T-helper 2 cell treated with Interferon-gamma antibody and Interleukin-4, amounts not matched to agents 5 μg/mL and 100 μg/mL, for 36 hours (primary cell): Measurements from ENCODE around the gene PTGR3.

Source experiments
- DNase-seq: peaks from one replicate; pipeline ENCODE4 v3.0.0; 2021; ENCODE audit warnings: low spot score
- H3K27ac Mint-ChIP-seq: one replicate; pipeline ENCODE4 v1.8.0; 2021; ENCODE audit warnings: mild to moderate bottlenecking, mixed read lengths
- H3K27me3 Mint-ChIP-seq: one replicate; pipeline ENCODE4 v1.8.0; 2021; ENCODE audit warnings: low read depth, mixed read lengths
- H3K36me3 Mint-ChIP-seq: one replicate; pipeline ENCODE4 v1.8.0; 2021; ENCODE audit warnings: low read depth, mixed read lengths
- H3K4me1 Mint-ChIP-seq: one replicate; pipeline ENCODE4 v1.8.0; 2021; ENCODE audit warnings: low read depth, mixed read lengths
- H3K4me3 Mint-ChIP-seq: one replicate; pipeline ENCODE4 v1.8.0; 2022; ENCODE audit warnings: mild to moderate bottlenecking, moderate library complexity, mixed read lengths
- H3K9me3 Mint-ChIP-seq: one replicate; pipeline ENCODE4 v1.8.0; 2021; ENCODE audit warnings: mixed read lengths

Gene PTGR3

GRCh38 chr18:75226956-75227316 is 18.0 kb upstream of the PTGR3 start:
- no peak overlapping the region for H3K4me3 Mint-ChIP-seq
- DNase-seq, result no peak
- no peaks in the 10 kb centered on the region for H3K9me3 Mint-ChIP-seq
- no peaks in the 10 kb centered on the region for H3K27me3 Mint-ChIP-seq
- H3K27ac Mint-ChIP-seq, result no peak overlapping the region
- peaks cover 10% of the 10 kb centered on the region for H3K4me1 Mint-ChIP-seq
- peaks cover 4% of the 10 kb centered on the region for H3K36me3 Mint-ChIP-seq

- Mint-ChIP-seq H3K9me3 (no peaks in the 10 kb centered on the region), H3K27me3 (no peaks in the 10 kb centered on the region), H3K36me3 (peaks cover 4% of the 10 kb centered on the region), H3K27ac (no peak overlapping the region), H3K4me1 (peaks cover 14% of the 10 kb centered on the region), H3K4me3 (no peak overlapping the region)
- DNase-seq, result no peak
Observed at GRCh38 chr18:75226286-75226955, 17.5 kb upstream of the PTGR3 start.

GRCh38 chr18:75223687-75224347 is 14.9 kb upstream of the PTGR3 start:
- Mint-ChIP-seq H3K9me3 (no peaks in the 10 kb centered on the region), H3K4me3 (no peak overlapping the region), H3K27me3 (no peaks in the 10 kb centered on the region), H3K36me3 (no peaks in the 10 kb centered on the region), H3K27ac (no peak overlapping the region), H3K4me1 (peaks cover 15% of the 10 kb centered on the region)
- no peak for DNase-seq

GRCh38 chr18:75222407-75222806 is 13.5 kb upstream of the PTGR3 start:
- DNase-seq, result no peak
- Mint-ChIP-seq H3K27ac (no peak overlapping the region), H3K9me3 (no peaks in the 10 kb centered on the region), H3K4me3 (no peak overlapping the region), H3K27me3 (no peaks in the 10 kb centered on the region), H3K4me1 (peaks cover 15% of the 10 kb centered on the region), H3K36me3 (no peaks in the 10 kb centered on the region)

- Mint-ChIP-seq H3K27ac (no peak overlapping the region), H3K4me3 (no peak overlapping the region), H3K9me3 (no peaks in the 10 kb centered on the region), H3K27me3 (no peaks in the 10 kb centered on the region), H3K4me1 (peaks cover 14% of the 10 kb centered on the region), H3K36me3 (no peaks in the 10 kb centered on the region)
- DNase-seq, result no peak
Observed at GRCh38 chr18:75221897-75222296, 13.0 kb upstream of the PTGR3 start.

- Mint-ChIP-seq H3K4me3 (no peak overlapping the region), H3K4me1 (peaks cover 19% of the 10 kb centered on the region), H3K9me3 (no peaks in the 10 kb centered on the region), H3K27ac (no peak overlapping the region), H3K27me3 (no peaks in the 10 kb centered on the region), H3K36me3 (peaks cover 2% of the 10 kb centered on the region)
- no peak for DNase-seq
Observed at GRCh38 chr18:75221397-75221796, 12.5 kb upstream of the PTGR3 start.

GRCh38 chr18:75220551-75221355 is 11.8 kb upstream of the PTGR3 start:
- Mint-ChIP-seq H3K27ac (no peak overlapping the region), H3K36me3 (peaks cover 4% of the 10 kb centered on the region), H3K4me3 (no peak overlapping the region), H3K27me3 (no peaks in the 10 kb centered on the region), H3K4me1 (peaks cover 24% of the 10 kb centered on the region), H3K9me3 (no peaks in the 10 kb centered on the region)
- DNase-seq, result no peak

- Mint-ChIP-seq H3K36me3 (peaks cover 9% of the 10 kb centered on the region), H3K4me3 (no peak overlapping the region), H3K9me3 (no peaks in the 10 kb centered on the region), H3K27ac (no peak overlapping the region), H3K27me3 (no peaks in the 10 kb centered on the region), H3K4me1 (peaks cover 30% of the 10 kb centered on the region)
- DNase-seq, result no peak
Observed at GRCh38 chr18:75219745-75220375, 10.9 kb upstream of the PTGR3 start.

GRCh38 chr18:75218065-75218923 is 9.4 kb upstream of the PTGR3 start:
- Mint-ChIP-seq H3K4me1 (peaks cover 39% of the 10 kb centered on the region), H3K4me3 (no peak overlapping the region), H3K27ac (no peak overlapping the region), H3K9me3 (no peaks in the 10 kb centered on the region), H3K27me3 (no peaks in the 10 kb centered on the region), H3K36me3 (peaks cover 15% of the 10 kb centered on the region)
- no peak for DNase-seq

GRCh38 chr18:75216911-75217689 is 8.2 kb upstream of the PTGR3 start:
- H3K27me3 Mint-ChIP-seq, result no peaks in the 10 kb centered on the region
- DNase-seq, result no peak
- peak overlapping the region; percentile 64 for H3K4me3 Mint-ChIP-seq
- H3K27ac Mint-ChIP-seq, result peak overlapping the region; percentile 87
- no peaks in the 10 kb centered on the region for H3K9me3 Mint-ChIP-seq
- peaks cover 25% of the 10 kb centered on the region for H3K36me3 Mint-ChIP-seq
- peaks cover 48% of the 10 kb centered on the region for H3K4me1 Mint-ChIP-seq

GRCh38 chr18:75216212-75216910 is 7.4 kb upstream of the PTGR3 start:
- Mint-ChIP-seq H3K36me3 (peaks cover 25% of the 10 kb centered on the region), H3K4me1 (peaks cover 43% of the 10 kb centered on the region), H3K4me3 (peak overlapping the region; percentile 64), H3K27me3 (no peaks in the 10 kb centered on the region), H3K27ac (peak overlapping the region; percentile 87), H3K9me3 (no peaks in the 10 kb centered on the region)
- no peak for DNase-seq

- peaks cover 45% of the 10 kb centered on the region for H3K4me1 Mint-ChIP-seq
- no peak for DNase-seq
- no peaks in the 10 kb centered on the region for H3K9me3 Mint-ChIP-seq
- H3K4me3 Mint-ChIP-seq, result peak overlapping the region; percentile 32
- peak overlapping the region; percentile 34 for H3K27ac Mint-ChIP-seq
- H3K27me3 Mint-ChIP-seq, result no peaks in the 10 kb centered on the region
- H3K36me3 Mint-ChIP-seq, result peaks cover 27% of the 10 kb centered on the region
Observed at GRCh38 chr18:75215663-75216062, 6.7 kb upstream of the PTGR3 start.
